Measurements from ENCODE around the gene TMEM108.

TMEM108 gene

GRCh38 chr3:133278260-133279043 is 240.3 kb downstream of the TMEM108 start:
- no peak for DNase-seq (ENCODE audit: low read depth)

GRCh38 chr3:133280586-133280985 is 242.4 kb downstream of the TMEM108 start:
- no peak for DNase-seq (ENCODE audit: low read depth)

- no peak for DNase-seq (ENCODE audit: low read depth)
Observed at GRCh38 chr3:133282236-133282635, 244.0 kb downstream of the TMEM108 start.

GRCh38 chr3:133283958-133284807 is 246.0 kb downstream of the TMEM108 start:
- DNase-seq (ENCODE audit: low read depth): no peak

GRCh38 chr3:133289322-133289721 is 251.1 kb downstream of the TMEM108 start:
- no peak for DNase-seq (ENCODE audit: low read depth)

GRCh38 chr3:133292296-133292695 is 254.1 kb downstream of the TMEM108 start:
- DNase-seq (ENCODE audit: low read depth): no peak

GRCh38 chr3:133293397-133294110 is 255.4 kb downstream of the TMEM108 start:
- DNase-seq (ENCODE audit: low read depth): no peak

GRCh38 chr3:133294253-133294652 is 256.1 kb downstream of the TMEM108 start:
- peak; percentile 26 for DNase-seq (ENCODE audit: low read depth)

- DNase-seq (ENCODE audit: low read depth): peak; percentile 57
Observed at GRCh38 chr3:133295199-133295901, 257.2 kb downstream of the TMEM108 start.

- no peak for DNase-seq (ENCODE audit: low read depth)
Observed at GRCh38 chr3:133295944-133296917, 258.0 kb downstream of the TMEM108 start.

GRCh38 chr3:133296981-133297380 is 258.8 kb downstream of the TMEM108 start:
- DNase-seq (ENCODE audit: low read depth): no peak

GRCh38 chr3:133300102-133300501 is 261.9 kb downstream of the TMEM108 start:
- no peak for DNase-seq (ENCODE audit: low read depth)

GRCh38 chr3:133301194-133301593 is 263.0 kb downstream of the TMEM108 start:
- DNase-seq (ENCODE audit: low read depth): peak; percentile 77

- DNase-seq (ENCODE audit: low read depth): peak; percentile 12
Observed at GRCh38 chr3:133301731-133302130, 263.5 kb downstream of the TMEM108 start.

GRCh38 chr3:133303430-133303829 is 265.2 kb downstream of the TMEM108 start:
- DNase-seq (ENCODE audit: low read depth): no peak

- DNase-seq (ENCODE audit: low read depth): no peak
Observed at GRCh38 chr3:133317866-133318265, 279.7 kb downstream of the TMEM108 start.

GRCh38 chr3:133328373-133328772 is 290.2 kb downstream of the TMEM108 start:
- DNase-seq (ENCODE audit: low read depth): no peak

- DNase-seq (ENCODE audit: low read depth): no peak
Observed at GRCh38 chr3:133329626-133330025, 291.4 kb downstream of the TMEM108 start.

- no peak for DNase-seq (ENCODE audit: low read depth)
Observed at GRCh38 chr3:133330065-133330464, 291.9 kb downstream of the TMEM108 start.

GRCh38 chr3:133330522-133330921 is 292.3 kb downstream of the TMEM108 start:
- DNase-seq (ENCODE audit: low read depth): no peak

- no peak for DNase-seq (ENCODE audit: low read depth)
Observed at GRCh38 chr3:133354721-133355120, 316.5 kb downstream of the TMEM108 start.
